ENCODE results near the gene PLA1A.

DNA sequence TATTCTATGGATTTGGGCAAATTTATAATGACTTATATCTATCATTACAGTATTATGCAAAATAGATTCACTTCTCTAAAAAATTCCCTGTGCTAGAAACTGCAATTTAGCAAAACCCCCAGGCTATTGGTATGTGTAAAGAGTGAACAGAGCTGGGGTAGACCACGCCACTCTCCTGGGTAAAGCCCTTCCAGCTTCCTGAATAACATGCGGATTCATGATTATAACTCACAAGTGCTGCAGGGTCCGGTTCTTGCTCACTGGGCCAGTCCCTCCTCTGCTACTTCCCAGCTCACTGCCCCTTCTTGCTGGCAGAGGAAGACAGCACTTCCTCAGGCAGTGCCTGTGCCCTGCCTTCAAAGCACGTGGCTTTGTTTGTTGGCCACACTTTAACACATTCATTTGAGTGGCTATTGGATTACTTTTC, 42.4 kb upstream of the PLA1A start:
- TF ChIP-seq, protein P1, sequence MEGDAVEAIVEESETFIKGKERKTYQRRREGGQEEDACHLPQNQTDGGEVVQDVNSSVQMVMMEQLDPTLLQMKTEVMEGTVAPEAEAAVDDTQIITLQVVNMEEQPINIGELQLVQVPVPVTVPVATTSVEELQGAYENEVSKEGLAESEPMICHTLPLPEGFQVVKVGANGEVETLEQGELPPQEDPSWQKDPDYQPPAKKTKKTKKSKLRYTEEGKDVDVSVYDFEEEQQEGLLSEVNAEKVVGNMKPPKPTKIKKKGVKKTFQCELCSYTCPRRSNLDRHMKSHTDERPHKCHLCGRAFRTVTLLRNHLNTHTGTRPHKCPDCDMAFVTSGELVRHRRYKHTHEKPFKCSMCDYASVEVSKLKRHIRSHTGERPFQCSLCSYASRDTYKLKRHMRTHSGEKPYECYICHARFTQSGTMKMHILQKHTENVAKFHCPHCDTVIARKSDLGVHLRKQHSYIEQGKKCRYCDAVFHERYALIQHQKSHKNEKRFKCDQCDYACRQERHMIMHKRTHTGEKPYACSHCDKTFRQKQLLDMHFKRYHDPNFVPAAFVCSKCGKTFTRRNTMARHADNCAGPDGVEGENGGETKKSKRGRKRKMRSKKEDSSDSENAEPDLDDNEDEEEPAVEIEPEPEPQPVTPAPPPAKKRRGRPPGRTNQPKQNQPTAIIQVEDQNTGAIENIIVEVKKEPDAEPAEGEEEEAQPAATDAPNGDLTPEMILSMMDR (IDR thresholded peaks at IDR 0.05): no peak
- TF ChIP-seq POLR2A (IDR thresholded peaks at IDR 0.05): no peak
